Fibroblast of lung (primary cell): ENCODE data around the gene POLN.

Experiments
- EZH2 ChIP-seq: IDR thresholded peaks from 2 replicates; pipeline ENCODE4 v1.5.1; 2012; ENCODE audit warnings: low read length, control low read depth, mild to moderate bottlenecking; ENCODE audit errors: missing control alignments
- TF ChIP-seq, protein P1 (sequence below), 2 donors: IDR thresholded peaks in 1 of 2; conservative IDR thresholded peaks in 1 of 2; 1 replicate in 1 of 2; 2 replicates in 1 of 2; pipeline ENCODE4 v1.5.1; 2011 to 2012; ENCODE audit warnings: low read length in 2 of 2, control low read depth in 1 of 2, inconsistent platforms in 1 of 2, low read depth in 1 of 2, mild to moderate bottlenecking in 1 of 2

DNA sequence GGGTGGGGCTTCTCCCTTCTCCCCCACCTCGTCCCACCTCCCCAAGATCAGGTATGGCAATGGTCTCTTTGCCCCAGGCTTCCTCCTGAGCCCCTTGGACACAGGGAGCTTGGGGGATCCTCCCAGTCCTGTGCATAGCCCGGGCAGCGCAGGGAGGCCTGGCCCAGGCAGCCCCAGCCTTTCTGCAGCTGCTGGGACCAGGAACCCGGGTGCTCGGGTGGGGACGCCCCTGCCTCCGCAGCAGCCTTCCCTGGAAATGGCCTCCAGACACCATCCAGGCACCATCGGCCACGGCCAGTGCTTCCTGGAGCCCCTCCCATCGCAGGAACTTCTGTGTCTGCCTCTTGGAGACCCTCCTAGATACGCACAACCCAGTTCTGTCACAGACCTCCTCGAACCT lies 25.9 kb upstream of the POLN start:
- TF ChIP-seq, protein P1, sequence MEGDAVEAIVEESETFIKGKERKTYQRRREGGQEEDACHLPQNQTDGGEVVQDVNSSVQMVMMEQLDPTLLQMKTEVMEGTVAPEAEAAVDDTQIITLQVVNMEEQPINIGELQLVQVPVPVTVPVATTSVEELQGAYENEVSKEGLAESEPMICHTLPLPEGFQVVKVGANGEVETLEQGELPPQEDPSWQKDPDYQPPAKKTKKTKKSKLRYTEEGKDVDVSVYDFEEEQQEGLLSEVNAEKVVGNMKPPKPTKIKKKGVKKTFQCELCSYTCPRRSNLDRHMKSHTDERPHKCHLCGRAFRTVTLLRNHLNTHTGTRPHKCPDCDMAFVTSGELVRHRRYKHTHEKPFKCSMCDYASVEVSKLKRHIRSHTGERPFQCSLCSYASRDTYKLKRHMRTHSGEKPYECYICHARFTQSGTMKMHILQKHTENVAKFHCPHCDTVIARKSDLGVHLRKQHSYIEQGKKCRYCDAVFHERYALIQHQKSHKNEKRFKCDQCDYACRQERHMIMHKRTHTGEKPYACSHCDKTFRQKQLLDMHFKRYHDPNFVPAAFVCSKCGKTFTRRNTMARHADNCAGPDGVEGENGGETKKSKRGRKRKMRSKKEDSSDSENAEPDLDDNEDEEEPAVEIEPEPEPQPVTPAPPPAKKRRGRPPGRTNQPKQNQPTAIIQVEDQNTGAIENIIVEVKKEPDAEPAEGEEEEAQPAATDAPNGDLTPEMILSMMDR (conservative IDR thresholded peaks at IDR 0.05 in 1 of 2, IDR thresholded peaks at IDR 0.05 in 1 of 2; ENCODE audit: low read depth in 1 of 2, low read length in 2 of 2) = no peak
- no peak for TF ChIP-seq EZH2
